GM23248 (cell line): ENCODE results near the gene GATA5. TPM values are rescaled to one million over a fixed set of nuclear protein-coding genes. Genes with fewer than 3 reads are reported as not detected.

Experiments used
- DNase-seq: peaks from one replicate; pipeline ENCODE4 v3.0.0-alpha.2; 2015
- H2AFZ ChIP-seq: fragments of 200-600 bp; sonication (generic); 2 replicates; pipeline ENCODE4 v1.6.1; 2016; ENCODE audit warnings: antibody characterized with exemption
- H3F3A ChIP-seq: fragments of 200-600 bp; sonication (generic); 2 replicates; pipeline ENCODE4 v1.6.1; 2016; ENCODE audit warnings: mild to moderate bottlenecking, antibody characterized with exemption, mixed run types; ENCODE audit not compliant: insufficient read depth
- H3K27ac ChIP-seq: fragments of 200-600 bp; sonication (generic); 2 replicates; pipeline ENCODE4 v1.5.1; 2016; ENCODE audit warnings: mild to moderate bottlenecking
- H3K27me3 ChIP-seq: fragments of 200-600 bp; sonication (generic); replicated peaks from 2 replicates; pipeline ENCODE4 v1.6.1; 2016; ENCODE audit warnings: mild to moderate bottlenecking; ENCODE audit not compliant: insufficient read depth
- H3K36me3 ChIP-seq: fragments of 200-600 bp; sonication (generic); 2 replicates; pipeline ENCODE4 v1.6.1; 2016; ENCODE audit warnings: low read depth, mild to moderate bottlenecking
- H3K4me1 ChIP-seq: fragments of 200-600 bp; sonication (generic); 2 replicates; pipeline ENCODE4 v1.6.1; 2016; ENCODE audit warnings: mild to moderate bottlenecking; ENCODE audit not compliant: insufficient read depth
- H3K4me2 ChIP-seq: fragments of 200-600 bp; sonication (generic); one replicate; pipeline ENCODE4 v1.6.1; 2016; ENCODE audit warnings: mild to moderate bottlenecking; ENCODE audit not compliant: unreplicated experiment
- H3K4me3 ChIP-seq: fragments of 200-600 bp; sonication (generic); 2 replicates; pipeline ENCODE4 v1.5.1; 2016; ENCODE audit warnings: mild to moderate bottlenecking
- H3K79me2 ChIP-seq: fragments of 200-600 bp; sonication (generic); 2 replicates; pipeline ENCODE4 v1.6.1; 2016; ENCODE audit warnings: mild to moderate bottlenecking; ENCODE audit not compliant: insufficient read depth
- H3K9ac ChIP-seq: fragments of 200-600 bp; sonication (generic); 2 replicates; pipeline ENCODE4 v1.6.1; 2016; ENCODE audit warnings: mild to moderate bottlenecking
- H3K9me2 ChIP-seq: fragments of 200-600 bp; sonication (generic); 2 replicates; pipeline ENCODE4 v1.6.1; 2016; ENCODE audit warnings: mixed run types, mild to moderate bottlenecking, moderate library complexity; ENCODE audit not compliant: insufficient read depth
- H3K9me3 ChIP-seq: fragments of 200-600 bp; sonication (generic); one replicate; pipeline ENCODE4 v1.6.1; 2017; ENCODE audit warnings: low read depth
- H4K20me1 ChIP-seq: fragments of 200-600 bp; sonication (generic); 2 replicates; pipeline ENCODE4 v1.6.0; 2016; ENCODE audit not compliant: insufficient read depth
- EZH2 ChIP-seq: fragments of 200-600 bp; sonication (generic); IDR thresholded peaks from 2 replicates; pipeline ENCODE4 v1.6.1; 2018; ENCODE audit warnings: antibody characterized with exemption, mild to moderate bottlenecking; ENCODE audit not compliant: insufficient read depth, poor library complexity, severe bottlenecking
- EZH2phosphoT487 ChIP-seq: fragments of 200-600 bp; sonication (generic); IDR thresholded peaks from 2 replicates; pipeline ENCODE4 v1.6.1; 2018; ENCODE audit warnings: antibody characterized with exemption, moderate library complexity, mild to moderate bottlenecking, low read depth; ENCODE audit not compliant: insufficient read depth
- WGBS, 2 experiments: methylation state at CpG; one replicate each; pipeline ENCODE4 v1.1.6; 2015 to 2017; ENCODE audit warnings: low lambda C conversion rate in 2 of 2, low coverage in 1 of 2; ENCODE audit errors: missing lambda C conversion rate in 2 of 2; 5-methylcytosine and 5-hydroxymethylcytosine counted together
- in situ Hi-C: fragments of 300-500 bp; cut with MboI; formaldehyde crosslinking; loops from 2 replicates; pipeline ENCODE4 v1.15.0; 2020
- polyA plus RNA-seq: library from polyadenylated mRNA; unstranded; fragments of >200 nt; fragmentation: Nextera tagmentation; extraction: Ambion mirVana; gene quantifications from 2 replicates; pipeline ENCODE4 v1.2.1, GENCODE V29; 2016
- total RNA-seq: library from RNA; depleted of rRNA; stranded (reverse); fragments of >200 nt; shearing (Covaris generic); gene quantifications from 2 replicates; pipeline ENCODE4 v1.2.3, GENCODE V29; 2014

GATA5 gene
- total and polyA plus RNA-seq, 2 experiments from 2014 or later: not detected

GRCh38 chr20:62472941-62473585 is 2.7 kb downstream of the GATA5 start:
- H3K27me3 ChIP-seq: peaks cover 70% of the 10 kb centered on the region
- no peak overlapping the region for H3K27ac ChIP-seq
- no peak for DNase-seq
- H3K9me2 ChIP-seq: no peaks in the 10 kb centered on the region
- H3K9ac ChIP-seq: no peak overlapping the region
- H3K4me1 ChIP-seq: no peaks in the 10 kb centered on the region
- in situ Hi-C loops: no loop called here
- H3K4me2 ChIP-seq: no peak overlapping the region
- no peaks in the 10 kb centered on the region for H3K79me2 ChIP-seq
- no peaks in the 10 kb centered on the region for H3K9me3 ChIP-seq
- TF ChIP-seq EZH2phosphoT487: no peak
- TF ChIP-seq EZH2: no peak
- H3K36me3 ChIP-seq: no peaks in the 10 kb centered on the region
- no peaks in the 10 kb centered on the region for H3F3A ChIP-seq
- 46 to 60% methylated on average over 26 to 30 of the region's 30 CpGs for WGBS, 2 experiments
- H4K20me1 ChIP-seq: no peaks in the 10 kb centered on the region
- H2AFZ ChIP-seq: no peak overlapping the region
- no peak overlapping the region for H3K4me3 ChIP-seq

DNA sequence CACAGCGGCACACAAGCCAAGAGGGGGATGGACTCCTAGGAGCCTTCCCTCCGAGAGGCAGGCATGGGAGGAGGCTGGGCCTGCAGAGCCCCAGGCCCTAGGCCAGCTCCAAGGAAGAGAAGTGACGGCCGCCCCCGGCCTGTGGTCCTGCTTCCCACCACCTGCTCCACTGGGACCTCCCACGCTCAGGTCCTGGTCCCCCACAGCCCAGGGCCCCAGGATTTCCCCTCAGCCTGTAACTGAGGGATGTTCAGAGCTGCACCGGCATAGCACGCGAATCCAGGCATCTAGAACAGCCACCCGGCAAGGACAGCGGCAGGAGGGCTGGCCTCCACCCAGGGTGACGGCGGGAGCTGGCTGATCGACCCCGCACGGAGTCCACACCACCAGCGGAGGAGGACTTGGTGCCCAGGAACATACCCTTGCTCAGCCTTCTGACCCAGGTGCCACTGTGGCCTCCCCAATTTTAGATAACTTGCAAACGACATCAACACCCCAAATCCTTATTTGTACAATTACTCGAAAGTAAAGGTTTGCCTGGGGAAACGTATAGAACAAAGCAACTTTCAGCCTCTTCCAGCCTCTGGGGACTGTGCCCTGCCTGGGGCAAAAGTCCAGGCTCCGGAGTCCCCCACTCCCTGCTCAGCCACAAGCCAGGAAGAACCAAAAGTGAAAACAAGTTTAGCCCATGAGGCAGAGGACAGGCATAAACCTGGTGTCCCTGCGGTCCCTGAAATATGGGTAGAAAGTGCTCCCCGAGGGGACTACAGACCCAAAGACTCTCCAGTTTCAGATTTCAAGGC is 3.5 kb downstream of the GATA5 start:
- no peak overlapping the region for H2AFZ ChIP-seq
- H3K27me3 ChIP-seq: peaks cover 67% of the 10 kb centered on the region
- H3K9me3 ChIP-seq: no peaks in the 10 kb centered on the region
- no peaks in the 10 kb centered on the region for H3K36me3 ChIP-seq
- in situ Hi-C loops: no loop called here
- TF ChIP-seq EZH2phosphoT487 (no peak), EZH2 (no peak)
- no peak overlapping the region for H3K9ac ChIP-seq
- H3K79me2 ChIP-seq: no peaks in the 10 kb centered on the region
- no peaks in the 10 kb centered on the region for H3K4me1 ChIP-seq
- H3K27ac ChIP-seq: no peak overlapping the region
- no peak overlapping the region for H3K4me3 ChIP-seq
- no peaks in the 10 kb centered on the region for H4K20me1 ChIP-seq
- no peak overlapping the region for H3K4me2 ChIP-seq
- DNase-seq: no peak
- H3F3A ChIP-seq: no peaks in the 10 kb centered on the region
- 66 to 68% methylated on average over 22 to 23 of the region's 23 CpGs for WGBS, 2 experiments
- no peaks in the 10 kb centered on the region for H3K9me2 ChIP-seq

GRCh38 chr20:62470459-62470858 is 5.3 kb downstream of the GATA5 start:
- Histone ChIP-seq H3K36me3 (no peaks in the 10 kb centered on the region), H3K27ac (no peak overlapping the region), H2AFZ (no peak overlapping the region), H4K20me1 (no peaks in the 10 kb centered on the region), H3K4me2 (no peak overlapping the region), H3K79me2 (no peaks in the 10 kb centered on the region), H3K4me3 (no peak overlapping the region), H3K4me1 (no peaks in the 10 kb centered on the region), H3F3A (no peaks in the 10 kb centered on the region), H3K27me3 (peaks cover 58% of the 10 kb centered on the region), H3K9ac (no peak overlapping the region), H3K9me2 (no peaks in the 10 kb centered on the region), H3K9me3 (no peaks in the 10 kb centered on the region)
- DNase-seq: no peak
- in situ Hi-C loops: no loop called here
- WGBS, 2 experiments: 42 to 51% methylated on average over 8 to 12 of the region's 12 CpGs
- TF ChIP-seq EZH2: no peak
- TF ChIP-seq EZH2phosphoT487: no peak

DNA sequence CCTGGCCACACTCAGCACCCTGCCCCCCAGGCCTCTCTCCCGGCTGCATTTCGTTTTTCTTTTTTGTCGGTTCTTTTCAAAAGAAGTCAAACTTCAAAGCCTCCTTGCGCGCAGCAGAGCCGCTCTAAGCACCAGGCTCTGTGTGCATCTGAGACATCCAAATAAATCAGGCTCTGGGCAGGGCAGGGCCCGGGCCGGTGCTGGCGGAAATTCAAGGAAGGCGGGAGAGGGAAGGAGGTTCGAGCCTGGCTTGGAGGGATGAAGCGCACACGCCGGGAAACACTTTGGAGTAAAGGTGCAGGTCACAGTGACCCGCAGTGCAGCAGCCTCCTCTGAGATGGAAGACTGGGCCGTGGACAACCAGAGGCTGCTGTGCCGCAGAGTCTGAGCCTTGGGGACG is 5.8 kb downstream of the GATA5 start:
- in situ Hi-C loops: no loop called here
- Histone ChIP-seq H3K36me3 (no peaks in the 10 kb centered on the region), H3K27ac (no peak overlapping the region), H3F3A (no peaks in the 10 kb centered on the region), H3K4me3 (no peak overlapping the region), H3K4me2 (no peak overlapping the region), H3K9me2 (no peaks in the 10 kb centered on the region), H3K4me1 (no peaks in the 10 kb centered on the region), H3K9me3 (no peaks in the 10 kb centered on the region), H3K9ac (no peak overlapping the region), H3K27me3 (peaks cover 58% of the 10 kb centered on the region), H2AFZ (no peak overlapping the region), H3K79me2 (no peaks in the 10 kb centered on the region), H4K20me1 (no peaks in the 10 kb centered on the region)
- DNase-seq: no peak
- WGBS, 2 experiments: 2 to 3% methylated on average over 18 of the region's 18 CpGs
- TF ChIP-seq EZH2phosphoT487 (no peak), EZH2 (peak; percentile 19)
